HG03558 (cell line): Measurements from ENCODE around the gene CTPS1.

Experiments used
- ATAC-seq: cut with Tn5 transposase; IDR thresholded peaks from one replicate; pipeline ENCODE4 v1.9.1; 2021; ENCODE audit warnings: moderate number of reproducible peaks; ENCODE audit not compliant: unreplicated experiment; ENCODE audit errors: extremely low read depth

Gene CTPS1, protein sequence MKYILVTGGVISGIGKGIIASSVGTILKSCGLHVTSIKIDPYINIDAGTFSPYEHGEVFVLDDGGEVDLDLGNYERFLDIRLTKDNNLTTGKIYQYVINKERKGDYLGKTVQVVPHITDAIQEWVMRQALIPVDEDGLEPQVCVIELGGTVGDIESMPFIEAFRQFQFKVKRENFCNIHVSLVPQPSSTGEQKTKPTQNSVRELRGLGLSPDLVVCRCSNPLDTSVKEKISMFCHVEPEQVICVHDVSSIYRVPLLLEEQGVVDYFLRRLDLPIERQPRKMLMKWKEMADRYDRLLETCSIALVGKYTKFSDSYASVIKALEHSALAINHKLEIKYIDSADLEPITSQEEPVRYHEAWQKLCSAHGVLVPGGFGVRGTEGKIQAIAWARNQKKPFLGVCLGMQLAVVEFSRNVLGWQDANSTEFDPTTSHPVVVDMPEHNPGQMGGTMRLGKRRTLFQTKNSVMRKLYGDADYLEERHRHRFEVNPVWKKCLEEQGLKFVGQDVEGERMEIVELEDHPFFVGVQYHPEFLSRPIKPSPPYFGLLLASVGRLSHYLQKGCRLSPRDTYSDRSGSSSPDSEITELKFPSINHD

DNA sequence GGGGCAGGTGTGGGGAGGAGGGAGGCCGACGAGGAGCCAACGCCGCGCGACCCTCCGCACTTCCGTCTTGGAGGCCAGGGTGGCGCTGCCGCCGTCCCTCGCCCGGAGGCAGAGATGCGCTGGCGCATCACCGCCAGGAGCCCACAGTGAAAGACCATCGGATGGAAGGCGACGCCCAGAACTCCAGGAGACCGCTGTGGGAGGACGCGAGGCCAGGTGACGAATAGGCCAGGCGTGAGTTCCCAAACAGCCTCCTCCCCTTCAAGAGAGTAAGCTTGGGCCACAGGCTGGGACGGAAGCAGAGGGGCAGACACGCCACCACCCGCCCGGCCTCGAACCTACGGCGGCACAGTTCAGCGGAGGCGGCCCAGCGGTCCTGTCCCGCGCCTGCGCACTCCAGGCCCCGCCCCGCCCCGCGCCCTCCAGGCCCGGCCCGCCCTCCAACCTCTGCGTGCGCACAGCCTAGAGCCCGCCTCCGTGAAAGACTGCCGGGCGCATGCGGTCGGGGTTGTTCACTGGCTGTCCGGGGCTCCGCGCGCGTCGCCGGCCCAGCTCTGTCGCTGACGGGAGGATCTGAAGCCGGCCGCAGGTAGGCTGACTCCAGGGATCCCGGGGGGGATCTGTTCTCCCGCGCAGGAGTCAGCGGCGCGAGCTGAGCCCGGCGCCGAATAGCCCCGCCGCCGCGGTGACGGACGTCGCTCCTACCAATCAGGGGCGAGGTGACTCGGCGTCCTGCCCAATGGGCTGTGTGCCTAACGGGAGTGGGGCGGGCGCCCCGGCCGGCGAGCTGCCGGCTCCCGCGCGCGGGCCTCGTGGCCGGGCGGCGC is at the start of gene CTPS1:
Gene CTPS1, plus strand, starts transcription at position 456 of the 827 bp plus-strand sequence. CDS start 3,595 bp downstream, outside the sequence.
- ATAC-seq, result peak; percentile 69

DNA sequence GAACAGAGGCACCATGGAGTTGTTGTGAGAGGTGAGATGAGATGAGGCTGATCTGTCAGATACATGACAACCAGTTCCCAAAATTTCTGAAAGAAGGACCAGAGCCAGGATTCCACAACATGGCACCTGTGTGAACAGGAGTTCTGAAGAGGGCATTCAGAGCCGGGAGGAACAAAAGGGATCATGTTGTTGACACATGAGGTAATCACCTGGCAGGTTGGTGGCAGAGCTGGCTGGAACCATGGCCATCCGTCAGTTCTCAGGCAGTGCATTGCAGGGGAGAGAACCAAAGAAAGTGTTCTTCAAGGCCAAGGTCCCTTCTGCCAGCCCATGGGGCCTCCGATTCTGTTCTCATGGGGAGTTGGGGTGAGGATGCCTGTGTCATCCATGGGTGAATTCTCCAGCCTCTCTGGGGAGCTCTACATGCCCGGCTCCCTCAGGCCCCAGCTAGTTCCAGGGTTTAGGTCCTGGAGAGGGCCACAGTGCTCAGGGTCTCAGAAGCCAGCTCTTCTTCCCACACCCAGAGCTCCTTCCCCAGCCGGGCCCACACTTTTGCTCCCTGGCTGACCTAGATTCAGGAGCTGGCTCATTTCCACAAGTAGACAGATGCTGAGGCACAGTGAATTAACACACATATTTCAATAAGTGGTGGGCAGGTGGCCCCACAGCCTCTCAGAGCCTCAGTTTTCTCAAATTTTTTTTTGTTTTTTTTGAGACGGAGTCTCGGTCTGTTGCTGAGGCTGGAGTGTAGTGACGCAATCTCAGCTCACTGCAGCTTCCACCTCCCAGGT is 49.1 kb upstream of the CTPS1 start:
- ATAC-seq, result no peak

DNA sequence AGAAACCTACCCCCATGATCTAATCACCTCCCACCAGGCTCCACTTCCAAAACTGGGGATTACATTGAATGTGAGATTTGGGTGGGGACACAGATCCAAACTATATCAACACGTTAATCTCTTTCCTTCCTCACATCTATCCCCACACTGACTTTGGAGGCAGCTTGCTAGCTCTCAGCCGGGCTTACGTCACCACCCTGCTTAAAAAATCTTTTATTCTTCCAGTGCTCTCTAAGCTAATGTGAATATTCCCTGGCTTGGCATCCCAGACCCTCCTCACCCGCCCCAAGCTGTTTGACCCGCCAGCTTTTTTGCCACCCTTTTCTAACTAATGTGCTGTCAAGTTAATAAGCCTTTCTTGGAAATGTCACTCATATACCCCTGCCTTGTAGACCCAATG is 47.9 kb upstream of the CTPS1 start:
- ATAC-seq, result no peak

DNA sequence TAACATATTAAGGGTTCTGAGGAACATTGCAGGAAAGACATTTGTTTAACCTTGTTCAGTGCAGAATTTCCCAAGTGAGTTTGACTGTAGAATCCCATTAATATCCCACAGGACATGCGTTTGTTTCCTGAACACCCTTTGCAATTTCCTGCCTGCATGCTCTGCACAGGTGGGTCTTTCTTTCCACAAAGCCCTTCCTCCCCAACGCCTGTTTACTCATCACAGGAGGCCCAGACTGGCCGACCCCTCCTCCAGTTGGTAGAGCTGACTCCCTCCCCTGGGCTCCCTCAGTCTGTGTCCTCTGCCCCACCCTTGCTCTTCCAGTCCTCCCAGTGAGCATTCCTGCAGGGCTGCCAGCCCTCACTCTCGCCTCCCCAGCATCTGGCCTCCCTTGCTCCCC is 47.5 kb upstream of the CTPS1 start:
- ATAC-seq, result no peak

DNA sequence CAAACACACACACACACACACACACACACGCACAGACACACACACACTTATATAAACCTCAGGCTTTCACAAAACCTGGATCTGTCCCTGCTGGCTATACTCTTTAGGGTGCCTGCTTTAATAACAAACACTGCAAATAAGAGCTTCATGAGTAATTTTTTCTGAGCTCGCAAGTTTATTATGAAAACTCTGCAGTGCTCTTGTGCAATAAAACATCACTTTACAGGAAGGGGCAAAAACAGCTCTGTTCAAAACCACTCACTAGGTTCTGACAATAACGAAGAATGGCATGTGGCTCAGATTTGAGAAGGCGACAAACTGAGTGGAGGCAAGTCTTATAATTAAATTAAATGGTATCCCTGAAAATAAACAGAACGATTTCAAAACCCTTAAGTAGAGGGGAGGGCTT is 42.6 kb upstream of the CTPS1 start:
- ATAC-seq, result no peak

DNA sequence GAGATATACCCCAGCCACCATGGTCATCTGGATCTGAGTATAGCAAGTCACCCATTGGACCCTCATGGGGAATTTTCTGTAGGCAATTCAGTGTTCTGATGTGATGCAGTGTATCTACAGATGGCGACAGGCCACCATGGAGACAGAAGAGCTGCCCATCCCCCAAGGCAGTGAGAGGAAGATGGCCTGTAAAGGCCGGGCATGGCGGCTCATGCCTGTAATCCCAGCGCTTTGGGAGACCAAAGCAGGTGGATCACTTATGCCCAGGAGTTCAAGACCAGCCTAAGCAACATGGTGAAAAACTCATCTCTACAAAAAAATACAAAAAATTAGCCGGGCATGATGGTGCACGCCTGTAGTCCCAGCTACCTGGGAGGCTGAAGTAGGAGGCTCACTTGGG is 41.1 kb upstream of the CTPS1 start:
- no peak for ATAC-seq

DNA sequence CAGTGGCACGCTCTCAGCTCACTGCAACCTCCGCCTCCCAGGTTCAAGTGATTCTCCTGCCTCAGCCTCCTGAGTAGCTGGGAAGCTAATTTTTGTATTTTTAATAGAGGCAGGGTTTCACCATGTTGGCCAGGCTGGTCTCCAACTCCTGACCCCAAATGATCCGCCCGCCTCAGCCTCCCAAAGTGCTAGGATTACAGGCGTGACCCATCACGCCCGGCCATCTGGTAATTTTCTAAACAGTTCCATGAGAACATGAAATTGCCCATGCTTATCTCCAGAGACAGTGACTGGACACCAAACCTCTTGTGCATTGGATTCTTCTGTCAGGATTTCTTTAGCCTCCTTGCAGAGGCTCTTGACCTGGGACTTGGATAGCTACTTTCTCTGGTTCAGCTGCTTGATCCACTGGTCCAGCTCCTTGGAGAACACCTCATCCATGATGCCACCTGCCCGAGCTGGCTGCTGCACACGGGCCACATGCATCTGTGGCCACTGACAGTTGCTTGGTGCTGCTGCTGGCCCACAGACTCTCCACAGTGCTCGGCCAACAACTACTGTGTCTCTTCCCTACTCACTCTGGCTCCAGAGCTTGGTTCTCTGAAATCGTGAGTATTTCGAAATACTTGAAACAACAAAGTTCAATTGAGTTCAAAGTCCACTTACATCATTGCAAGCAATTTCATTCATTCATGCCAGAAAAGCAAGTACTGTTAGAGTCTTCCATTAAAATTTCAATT is 40.0 kb upstream of the CTPS1 start:
- no peak for ATAC-seq

DNA sequence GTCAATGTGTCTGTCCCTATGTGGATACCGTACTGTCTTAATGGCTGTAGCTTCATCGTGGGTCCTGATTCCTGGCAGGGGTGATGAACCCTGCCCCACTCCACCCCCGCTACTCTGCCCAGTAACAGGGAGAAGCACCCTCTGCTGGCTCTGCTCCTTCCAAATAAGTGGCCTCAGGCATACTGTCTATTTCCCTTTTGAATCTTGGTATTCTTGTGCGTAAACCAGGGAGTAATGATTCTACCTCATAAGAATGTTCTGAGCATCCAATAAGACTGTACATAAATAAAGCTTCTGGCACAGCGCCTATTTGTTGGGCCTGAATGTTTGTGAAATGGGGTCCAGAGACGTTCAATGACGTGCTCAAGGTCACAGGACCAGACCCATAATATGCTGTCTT is 35.2 kb upstream of the CTPS1 start:
- no peak for ATAC-seq

DNA sequence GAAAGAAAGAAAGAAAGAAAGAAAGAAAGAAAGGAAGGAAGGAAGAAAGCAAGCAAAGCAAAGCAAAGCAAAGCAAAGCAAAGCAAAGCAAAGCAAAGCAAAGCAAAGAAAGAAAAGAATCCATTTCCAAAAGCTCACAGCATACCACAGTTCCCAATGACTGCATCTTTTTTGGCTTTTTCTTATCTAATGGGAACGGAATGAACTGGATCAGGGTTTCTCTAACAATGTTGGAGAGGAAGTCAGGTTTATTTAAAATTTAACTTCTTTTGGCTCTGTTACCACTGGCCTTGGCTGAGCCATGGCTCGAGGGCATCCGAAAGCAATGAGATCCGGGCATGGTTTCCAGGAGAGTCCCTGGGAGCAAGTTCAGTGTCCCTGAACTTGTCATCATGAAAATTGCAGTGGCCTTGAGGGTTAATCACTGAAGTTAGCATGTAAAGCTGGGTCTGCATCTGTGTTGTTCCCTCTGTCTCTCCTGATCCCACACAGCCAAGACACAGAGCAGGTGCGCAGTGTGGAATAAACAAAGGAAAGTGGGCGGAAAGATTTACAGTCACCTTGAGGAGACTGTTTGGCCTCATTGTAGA is 34.6 kb upstream of the CTPS1 start:
- no peak for ATAC-seq

DNA sequence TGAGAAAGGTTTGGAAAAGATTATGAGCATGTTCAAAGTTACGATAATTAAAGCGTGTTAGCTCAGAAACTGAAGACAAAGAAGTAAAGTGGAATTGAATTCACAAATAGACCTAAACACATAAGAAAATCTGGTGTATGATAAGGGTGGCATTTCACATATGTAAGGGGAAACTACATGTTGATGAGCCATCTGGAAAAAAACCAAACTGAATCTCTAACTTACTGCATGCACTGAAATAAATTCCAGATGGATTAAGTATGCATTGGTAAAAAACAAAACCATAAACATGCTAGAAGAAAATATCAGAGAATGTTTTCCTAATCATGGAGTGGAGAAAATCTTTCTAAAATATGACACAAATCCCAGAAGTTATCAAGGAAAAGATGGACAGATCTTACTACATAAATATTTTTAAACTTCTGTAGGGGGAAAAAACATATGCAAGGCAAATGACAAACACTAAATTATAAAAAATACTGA is 34.0 kb upstream of the CTPS1 start:
- ATAC-seq, result no peak

DNA sequence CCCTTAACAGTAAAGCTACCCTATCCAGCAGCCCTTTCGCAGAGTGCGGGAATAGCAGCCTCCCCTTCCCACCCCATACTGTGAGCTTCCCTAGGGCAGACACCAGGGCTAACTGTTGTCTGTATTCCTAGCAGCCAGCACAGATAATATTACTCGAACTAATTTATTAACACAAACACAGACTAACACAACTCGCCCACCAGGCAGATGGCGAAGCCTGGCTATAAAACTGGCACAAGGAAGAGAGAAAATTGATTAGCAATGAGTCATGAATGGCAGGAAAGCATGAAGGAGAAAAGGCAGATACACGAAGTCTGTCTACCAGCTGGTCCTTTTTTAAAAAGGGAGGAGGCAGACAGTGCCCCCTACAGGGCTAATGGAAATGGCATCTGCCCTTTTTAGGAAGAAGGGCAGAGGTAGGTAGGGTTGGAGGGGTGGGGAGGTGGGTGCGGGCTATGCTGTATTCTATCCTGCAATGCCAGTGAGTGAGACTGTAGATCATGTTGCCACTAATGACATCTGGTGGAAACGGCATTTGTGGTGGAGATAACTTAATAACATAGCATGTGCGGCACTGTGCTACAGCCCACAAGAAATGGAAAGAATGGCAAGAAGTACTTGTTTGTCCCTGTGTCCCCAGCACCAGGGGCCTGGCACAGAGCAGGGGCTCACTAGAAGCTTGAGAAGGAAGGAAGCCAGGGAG is 30.6 kb upstream of the CTPS1 start:
- ATAC-seq, result no peak

DNA sequence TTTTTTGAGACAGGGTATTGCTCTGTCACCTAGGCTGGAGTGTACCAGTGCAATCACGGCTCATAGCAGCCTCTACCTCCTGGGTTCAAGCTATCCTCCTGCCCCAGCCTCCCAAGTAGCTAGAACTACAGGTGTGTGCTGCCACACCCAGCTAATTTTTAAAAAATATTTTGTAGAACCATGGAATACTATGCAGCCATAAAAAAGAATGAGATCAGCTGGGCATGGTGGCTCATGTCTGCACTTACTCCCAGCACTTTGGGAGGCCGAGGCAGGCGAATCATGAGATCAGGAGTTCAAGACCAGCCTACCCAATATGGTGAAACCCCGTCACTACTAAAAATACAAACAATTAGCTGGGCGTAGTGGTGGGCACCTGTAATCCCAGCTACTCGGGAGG is 29.9 kb upstream of the CTPS1 start:
- ATAC-seq, result no peak

DNA sequence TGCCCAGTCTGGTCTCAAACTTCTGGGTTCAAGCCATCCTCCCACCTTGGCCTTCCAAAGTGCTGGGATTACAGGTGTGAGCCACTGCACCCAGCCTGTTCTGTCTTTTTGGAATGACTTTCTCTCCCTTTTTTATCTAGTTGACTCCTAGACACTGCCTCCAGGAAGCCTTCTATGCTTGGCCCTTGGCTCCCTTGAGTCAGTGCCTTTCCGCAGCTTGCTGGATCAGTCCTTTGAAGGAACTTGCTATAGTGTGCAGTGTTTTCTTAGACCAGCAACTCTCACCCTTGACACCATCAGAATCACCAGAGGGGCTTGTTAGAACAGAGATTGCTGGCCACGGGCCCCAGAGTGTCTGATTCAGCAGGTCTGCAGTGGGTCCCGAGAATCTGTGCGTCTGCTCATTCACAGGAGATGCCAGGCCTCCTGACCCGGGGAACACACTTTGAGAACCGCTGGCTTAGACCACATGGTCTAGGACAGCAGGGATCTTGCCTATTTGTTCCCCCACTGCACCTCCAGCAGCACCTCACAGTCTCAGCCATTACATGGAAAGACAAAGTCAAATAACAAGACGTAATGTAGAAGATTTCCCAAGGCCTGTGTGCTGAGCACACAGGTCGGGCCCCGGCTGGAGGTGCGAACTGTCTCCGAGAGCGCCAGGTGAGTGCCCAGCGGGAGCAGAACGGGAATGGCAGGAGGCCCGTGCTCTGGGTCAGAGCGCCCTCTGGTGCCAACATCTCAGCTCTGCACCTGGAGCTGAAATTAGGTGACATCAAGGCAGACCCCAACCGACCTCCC is 27.4 kb upstream of the CTPS1 start:
- no peak for ATAC-seq

DNA sequence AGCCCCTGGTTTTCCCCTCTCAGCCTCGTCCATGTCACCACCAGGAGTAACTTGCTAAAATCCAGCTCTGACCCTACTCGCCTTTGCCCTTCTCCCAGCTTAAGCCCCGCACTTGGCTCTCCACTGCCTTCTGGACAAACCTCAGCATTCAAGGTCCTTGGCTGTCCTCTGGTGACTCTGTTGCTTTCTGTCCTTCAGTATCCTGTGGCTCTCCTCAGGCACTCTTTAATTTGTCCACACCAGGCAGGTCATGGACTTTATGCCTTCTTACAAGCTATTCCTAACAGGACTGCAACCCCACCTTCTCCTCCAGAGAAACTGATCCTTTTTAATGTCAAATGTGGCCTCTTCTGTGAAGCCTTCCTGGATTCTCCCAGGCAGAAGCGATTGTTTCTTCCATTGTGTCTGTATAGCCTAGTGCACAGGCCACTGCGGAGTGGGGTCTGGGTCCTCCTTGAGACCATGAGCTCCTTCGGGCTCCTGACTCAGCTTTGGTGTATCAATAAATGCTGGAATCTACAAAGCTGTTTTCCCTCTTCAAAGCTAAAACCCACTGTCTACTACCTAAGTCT is 26.7 kb upstream of the CTPS1 start:
- ATAC-seq, result no peak

DNA sequence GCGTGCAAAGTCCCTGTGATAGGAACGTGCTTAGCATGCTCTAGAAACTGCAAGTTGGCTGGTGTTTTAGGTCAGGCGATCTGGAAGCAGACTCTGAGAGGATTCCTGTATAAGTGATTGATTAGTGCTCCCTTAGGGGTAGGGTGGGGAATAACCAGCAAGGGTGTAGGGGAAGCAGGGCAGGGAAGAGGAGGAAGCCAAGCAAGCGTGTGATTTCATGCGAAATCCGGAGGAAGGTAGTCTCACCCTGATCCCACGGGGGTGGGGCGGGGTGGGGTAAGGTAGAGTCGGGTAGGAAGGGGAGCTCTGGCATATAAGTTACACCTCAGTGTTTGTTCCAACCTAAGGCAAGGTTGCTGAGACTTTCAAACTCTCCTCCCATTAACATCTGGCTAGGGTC is 24.9 kb upstream of the CTPS1 start:
- ATAC-seq, result no peak

DNA sequence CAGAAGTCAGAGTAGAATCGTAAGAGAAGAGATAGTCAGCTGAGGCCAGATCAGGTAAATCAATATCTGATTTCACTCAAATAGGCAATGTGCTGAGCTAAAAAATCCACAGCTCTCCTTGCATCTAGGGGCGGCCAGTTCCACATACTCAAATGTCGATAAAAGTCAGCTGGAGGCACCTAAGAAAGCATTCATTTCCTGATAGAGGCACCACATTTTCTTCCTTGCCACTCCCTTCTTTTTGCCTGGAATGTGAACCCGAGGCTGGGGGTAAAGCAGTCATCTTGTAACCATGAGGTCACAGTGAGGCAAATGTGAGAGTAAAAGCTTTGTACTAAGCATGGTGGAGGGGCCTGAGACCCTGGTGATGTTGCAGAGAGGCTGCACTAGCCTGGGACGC is 24.2 kb upstream of the CTPS1 start:
- ATAC-seq, result no peak

DNA sequence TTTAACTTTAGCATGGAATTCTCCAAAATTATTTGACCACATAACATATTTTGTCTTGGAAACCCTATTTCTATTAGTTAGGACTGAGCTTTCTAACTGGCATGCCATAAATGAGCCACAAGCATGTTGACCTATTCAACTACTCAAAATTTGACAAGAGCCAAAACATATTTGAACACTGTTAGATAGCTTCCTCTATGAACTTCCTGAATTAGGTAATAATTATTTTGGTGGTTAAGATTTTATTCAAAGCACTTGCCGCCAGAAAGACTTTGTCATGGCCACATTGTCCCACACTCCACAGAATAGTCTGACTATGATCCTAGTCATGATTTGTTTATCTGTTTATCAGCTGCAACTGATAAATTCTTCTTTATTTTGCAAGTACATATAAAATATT is 23.1 kb upstream of the CTPS1 start:
- no peak for ATAC-seq
